ENCODE measurements around the gene STK32B. TPM values are rescaled to one million over a fixed set of nuclear protein-coding genes. Genes with fewer than 3 reads are reported as not detected.

STK32B gene
- total and polyA plus RNA-seq, 9 of the 15 experiments (the other 6 are each of a cell fraction or from before 2014, with no cell fraction given), result 0.03 to 0.20 (median 0.07) TPM; not detected in 2

DNA sequence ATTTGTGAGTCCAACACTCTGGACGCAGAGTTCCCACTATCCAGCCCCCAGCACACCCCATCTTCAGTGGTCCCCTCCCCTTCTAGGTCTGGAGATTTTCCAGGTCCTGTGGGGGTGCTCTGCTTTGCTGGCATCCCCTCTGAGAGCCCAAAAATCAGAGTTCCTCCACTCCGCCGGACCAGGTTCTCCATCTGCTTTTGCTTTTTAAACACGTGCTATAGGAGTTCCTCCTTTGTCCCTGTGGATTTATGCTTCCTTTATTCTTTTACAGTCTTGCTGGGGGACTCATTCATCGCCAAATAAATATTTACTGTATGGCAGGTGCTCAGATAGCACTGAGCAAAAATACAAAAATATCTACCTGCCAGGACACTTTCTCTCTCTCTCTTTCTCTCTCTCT is 324.7 kb downstream of the STK32B start:
- Histone ChIP-seq H3K27me3 (ENCODE audit: control insufficient read depth in 2 of 2, insufficient read depth in 2 of 2, low read length in 2 of 2) (no peaks in the 10 kb centered on the region; a peak in 1 of 5 replicates), H3K79me2 (ENCODE audit: control insufficient read depth, insufficient read depth, low read length) (no peaks in the 10 kb centered on the region), H3K27ac (ENCODE audit: extremely low read depth, low read depth, low read length) (no peak overlapping the region), H3K4me2 (ENCODE audit: insufficient read depth, low read length) (no peak overlapping the region), H3K9me1 (ENCODE audit: control insufficient read depth, insufficient read depth, low read length) (no peaks in the 10 kb centered on the region), H3K9me3 (replicated peaks; ENCODE audit: control insufficient read depth, insufficient read depth, low read depth, low read length) (no peaks in the 10 kb centered on the region), H3K36me3 (ENCODE audit: control insufficient read depth, insufficient read depth, low read length) (no peaks in the 10 kb centered on the region), H4K20me1 (replicated peaks; ENCODE audit: control insufficient read depth, insufficient read depth, low read length) (no peaks in the 10 kb centered on the region), H3K4me1 (replicated peaks in 1 of 2; ENCODE audit: control insufficient read depth in 2 of 2, insufficient read depth in 2 of 2, low read length in 2 of 2) (no peaks in the 10 kb centered on the region), H3K4me3 (no peak overlapping the region), H2AFZ (ENCODE audit: low read depth, low read length) (no peak overlapping the region), H3K9ac (ENCODE audit: insufficient read depth in 1 of 2, low read depth in 2 of 2, low read length in 2 of 2) (no peak overlapping the region)
- BruUV-seq (replicated peaks), result no TSS peak
- DNase-seq (ENCODE audit: extremely low read depth in 1 of 4, low spot score in 3 of 4), result no peak
- FAIRE-seq, result no peak
- in situ Hi-C loops (cut with MboI), result loop anchor here (10.0 kb wide), 1 partner anchor 381 kb away; no protein-coding TSS in a partner anchor
- TF ChIP-seq, protein P1, sequence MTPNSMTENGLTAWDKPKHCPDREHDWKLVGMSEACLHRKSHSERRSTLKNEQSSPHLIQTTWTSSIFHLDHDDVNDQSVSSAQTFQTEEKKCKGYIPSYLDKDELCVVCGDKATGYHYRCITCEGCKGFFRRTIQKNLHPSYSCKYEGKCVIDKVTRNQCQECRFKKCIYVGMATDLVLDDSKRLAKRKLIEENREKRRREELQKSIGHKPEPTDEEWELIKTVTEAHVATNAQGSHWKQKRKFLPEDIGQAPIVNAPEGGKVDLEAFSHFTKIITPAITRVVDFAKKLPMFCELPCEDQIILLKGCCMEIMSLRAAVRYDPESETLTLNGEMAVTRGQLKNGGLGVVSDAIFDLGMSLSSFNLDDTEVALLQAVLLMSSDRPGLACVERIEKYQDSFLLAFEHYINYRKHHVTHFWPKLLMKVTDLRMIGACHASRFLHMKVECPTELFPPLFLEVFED (CRISPR knock-in tag; conservative IDR thresholded peaks at IDR 0.05), result no peak
- TF ChIP-seq MEIS2 (IDR thresholded peaks at IDR 0.05; ENCODE audit: partially characterized antibody) (no peak), EP300 (IDR thresholded peaks at IDR 0.05; ENCODE audit: low read length) (no peak), SP2 (IDR thresholded peaks at IDR 0.05; ENCODE audit: extremely low read depth, low read depth, low read length, poor library complexity, severe bottlenecking) (no peak), ZNF274 (IDR thresholded peaks at IDR 0.05; ENCODE audit: borderline replicate concordance, low read depth, low read length) (no peak), SIN3A (IDR thresholded peaks at IDR 0.05; ENCODE audit: borderline replicate concordance in 2 of 2, control insufficient read depth in 1 of 2, low read depth in 2 of 2, low read length in 2 of 2) (no peak)
- TF ChIP-seq, protein P2, sequence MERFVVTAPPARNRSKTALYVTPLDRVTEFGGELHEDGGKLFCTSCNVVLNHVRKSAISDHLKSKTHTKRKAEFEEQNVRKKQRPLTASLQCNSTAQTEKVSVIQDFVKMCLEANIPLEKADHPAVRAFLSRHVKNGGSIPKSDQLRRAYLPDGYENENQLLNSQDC (CRISPR knock-in tag; IDR thresholded peaks at IDR 0.05), result no peak
- TF ChIP-seq, protein P3, sequence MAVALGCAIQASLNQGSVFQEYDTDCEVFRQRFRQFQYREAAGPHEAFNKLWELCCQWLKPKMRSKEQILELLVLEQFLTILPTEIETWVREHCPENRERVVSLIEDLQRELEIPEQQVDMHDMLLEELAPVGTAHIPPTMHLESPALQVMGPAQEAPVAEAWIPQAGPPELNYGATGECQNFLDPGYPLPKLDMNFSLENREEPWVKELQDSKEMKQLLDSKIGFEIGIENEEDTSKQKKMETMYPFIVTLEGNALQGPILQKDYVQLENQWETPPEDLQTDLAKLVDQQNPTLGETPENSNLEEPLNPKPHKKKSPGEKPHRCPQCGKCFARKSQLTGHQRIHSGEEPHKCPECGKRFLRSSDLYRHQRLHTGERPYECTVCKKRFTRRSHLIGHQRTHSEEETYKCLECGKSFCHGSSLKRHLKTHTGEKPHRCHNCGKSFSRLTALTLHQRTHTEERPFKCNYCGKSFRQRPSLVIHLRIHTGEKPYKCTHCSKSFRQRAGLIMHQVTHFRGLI (CRISPR knock-in tag; IDR thresholded peaks at IDR 0.05), result no peak
- ATAC-seq, result no peak
- intact Hi-C loops (cut with micrococcal nuclease), result loop anchor here (5.0 kb wide), 1 partner anchor 324 kb away; the partner anchor contains the start of gene STK32B
- 6% methylated on average over 5 of the region's 5 CpGs for WGBS (ENCODE audit: insufficient coverage, low coverage, missing lambda C conversion rate)
- ChIA-PET CTCF (ENCODE audit: low intra/inter-chr PET ratio) (no interaction called here), POLR2A (no interaction called here)
